D721Med (cell line): ENCODE data around the gene ZFPL1.

ENCODE experiments used
- DNase-seq: peaks from one replicate; pipeline ENCODE4 v3.0.0; 2011; ENCODE audit warnings: low spot score; ENCODE audit not compliant: insufficient read length
- FAIRE-seq: peaks from 2 replicates; lab custom pipeline; 2011; peaks lifted over from hg19 to GRCh38; lab: Jason Lieb, UNC
- CTCF ChIP-seq: IDR thresholded peaks from 2 replicates; pipeline ENCODE4 v1.5.1; 2012; ENCODE audit warnings: mild to moderate bottlenecking, control low read depth; ENCODE audit not compliant: insufficient read depth; ENCODE audit errors: missing control alignments

The ZFPL1 gene

GRCh38 chr11:65135633-65136145 is 51.7 kb downstream of the ZFPL1 start:
- TF ChIP-seq CTCF = no peak
- FAIRE-seq (no peak), DNase-seq (no peak)

DNA sequence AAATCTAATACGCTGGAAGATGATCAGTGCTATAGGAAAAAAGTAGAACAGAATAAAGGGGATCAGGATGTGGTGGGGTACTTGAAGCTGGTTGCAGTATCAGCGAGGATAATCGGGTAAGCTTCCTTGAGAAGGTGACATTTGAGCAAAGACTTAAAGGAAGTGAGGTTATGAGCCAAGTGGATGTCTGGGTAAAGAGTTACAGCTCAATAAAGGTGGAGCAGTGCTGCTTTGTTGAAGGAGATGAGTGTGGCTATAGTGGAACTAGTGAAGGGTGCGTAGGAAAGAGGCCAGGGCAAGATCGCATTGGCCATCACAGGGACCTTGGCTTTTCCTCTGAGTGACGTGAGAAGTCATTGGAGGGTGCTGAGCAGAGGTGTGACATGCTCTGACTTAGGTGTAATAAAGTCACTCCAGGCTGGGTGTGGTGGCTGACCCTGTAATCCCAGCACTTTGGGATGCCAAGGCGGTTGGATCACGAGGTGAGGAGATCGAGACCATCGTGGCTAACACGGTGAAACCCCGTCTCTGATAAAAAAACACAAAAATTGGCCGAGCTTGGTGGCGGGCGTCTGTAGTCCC is 52.6 kb downstream of the ZFPL1 start:
- FAIRE-seq (no peak), DNase-seq (no peak)
- no peak for TF ChIP-seq CTCF
